Measurements from ENCODE around the gene B4GALT3. TPM values are rescaled to one million over a fixed set of nuclear protein-coding genes. Genes with fewer than 3 reads are reported as not detected.

The B4GALT3 gene
- total and polyA plus RNA-seq, 2 donors (not counting 3 experiments of a cell fraction or from before 2014, with no cell fraction given) = 39.5 to 60.4 TPM

- Histone ChIP-seq H3K36me3 (ENCODE audit: control insufficient read depth in 2 of 2, extremely low read depth in 1 of 2, insufficient read depth in 2 of 2, low read length in 2 of 2) (peaks cover 0 to 12% of the 10 kb centered on the region in 2 experiments), H3K27ac (ENCODE audit: insufficient read depth, low read depth, low read length) (peak overlapping the region; percentile 74), H3K4me1 (ENCODE audit: control insufficient read depth, extremely low read depth, insufficient read depth, low read length) (peaks cover 21% of the 10 kb centered on the region), H2AFZ (ENCODE audit: low read depth, low read length) (no peak overlapping the region), H3K4me3 (replicated peaks in 1 of 3; ENCODE audit: insufficient read depth in 1 of 3, low read depth in 1 of 3, low read length in 3 of 3) (no peak overlapping the region), H3K9ac (replicated peaks; ENCODE audit: extremely low read depth, insufficient read depth, low read length) (peak overlapping the region; percentile 82), H3K27me3 (ENCODE audit: control insufficient read depth in 2 of 2, insufficient read depth in 2 of 2, low read length in 2 of 2) (no peaks in the 10 kb centered on the region), H3K9me3 (replicated peaks; ENCODE audit: control insufficient read depth, insufficient read depth, low read length) (no peaks in the 10 kb centered on the region), H3K79me2 (ENCODE audit: control insufficient read depth, insufficient read depth, low read length) (peaks cover 5% of the 10 kb centered on the region), H3K4me2 (ENCODE audit: insufficient read depth, low read length) (peak overlapping the region; percentile 75), H3K9me1 (replicated peaks; ENCODE audit: control insufficient read depth, extremely low read depth, insufficient read depth, low read length) (no peaks in the 10 kb centered on the region), H4K20me1 (replicated peaks; ENCODE audit: control insufficient read depth, extremely low read depth, insufficient read depth, low read length) (no peaks in the 10 kb centered on the region)
- TF ChIP-seq MAX (IDR thresholded peaks at IDR 0.05; ENCODE audit: insufficient read depth, insufficient read length) = no peak
- no peak for TF ChIP-seq GATA2 (IDR thresholded peaks at IDR 0.05; ENCODE audit: insufficient read depth, insufficient read length, low read depth, low read length)
- no peak for TF ChIP-seq POLR2A (IDR thresholded peaks at IDR 0.05; ENCODE audit: low read depth, low read length)
- TF ChIP-seq MYC (IDR thresholded peaks at IDR 0.05; ENCODE audit: low read depth, low read length) = no peak
- TF ChIP-seq JUN (IDR thresholded peaks at IDR 0.05; ENCODE audit: borderline replicate concordance, insufficient read depth, insufficient read length, low read depth) = no peak
- TF ChIP-seq, protein P1, sequence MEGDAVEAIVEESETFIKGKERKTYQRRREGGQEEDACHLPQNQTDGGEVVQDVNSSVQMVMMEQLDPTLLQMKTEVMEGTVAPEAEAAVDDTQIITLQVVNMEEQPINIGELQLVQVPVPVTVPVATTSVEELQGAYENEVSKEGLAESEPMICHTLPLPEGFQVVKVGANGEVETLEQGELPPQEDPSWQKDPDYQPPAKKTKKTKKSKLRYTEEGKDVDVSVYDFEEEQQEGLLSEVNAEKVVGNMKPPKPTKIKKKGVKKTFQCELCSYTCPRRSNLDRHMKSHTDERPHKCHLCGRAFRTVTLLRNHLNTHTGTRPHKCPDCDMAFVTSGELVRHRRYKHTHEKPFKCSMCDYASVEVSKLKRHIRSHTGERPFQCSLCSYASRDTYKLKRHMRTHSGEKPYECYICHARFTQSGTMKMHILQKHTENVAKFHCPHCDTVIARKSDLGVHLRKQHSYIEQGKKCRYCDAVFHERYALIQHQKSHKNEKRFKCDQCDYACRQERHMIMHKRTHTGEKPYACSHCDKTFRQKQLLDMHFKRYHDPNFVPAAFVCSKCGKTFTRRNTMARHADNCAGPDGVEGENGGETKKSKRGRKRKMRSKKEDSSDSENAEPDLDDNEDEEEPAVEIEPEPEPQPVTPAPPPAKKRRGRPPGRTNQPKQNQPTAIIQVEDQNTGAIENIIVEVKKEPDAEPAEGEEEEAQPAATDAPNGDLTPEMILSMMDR (IDR thresholded peaks at IDR 0.05; ENCODE audit: extremely low read depth in 1 of 2, insufficient read depth in 1 of 2, low read depth in 1 of 2, low read length in 2 of 2) = no peak
- no peak for TF ChIP-seq POLR2AphosphoS5 (IDR thresholded peaks at IDR 0.05; ENCODE audit: insufficient read depth, low read depth, low read length)
- TF ChIP-seq FOS (IDR thresholded peaks at IDR 0.05; ENCODE audit: borderline replicate concordance, insufficient read depth, low read length) = no peak
- no peak for TF ChIP-seq EZH2 (IDR thresholded peaks at IDR 0.05; ENCODE audit: borderline replicate concordance, low read depth, low read length, severe bottlenecking)
- ChIA-PET CTCF (interaction anchor here (0.7 to 3.1 kb wide), 15 partner anchors 9 to 217 kb away, joined by 3 to 35 read pairs (median 9); partner anchors contain the start of genes ADAMTS4, B4GALT3 and TOMM40L), POLR2A (interaction anchor here (0.8 to 2.2 kb wide), 5 partner anchors 11 to 217 kb away, joined by 3 to 8 read pairs (median 4); partner anchors contain the start of genes NDUFS2 and TOMM40L)
- DNase-seq (ENCODE audit: low read depth, low spot score) = no peak
- intact Hi-C loops (cut with micrococcal nuclease) = no loop called here
- BruUV-seq (replicated peaks) = no TSS peak
- no peak for FAIRE-seq
- dilution Hi-C loops (cut with MboI; ENCODE audit: extremely low pct_ligation_motif_present, low sequenced_read_pairs) = no loop called here
Measured at GRCh38 chr1:161164901-161165610, 12.3 kb downstream of the B4GALT3 start.
